CD4-positive, CD25-positive, alpha-beta regulatory T cell (primary cell): Measurements from ENCODE around the gene TAF11. TPM values are rescaled to one million over a fixed set of nuclear protein-coding genes. Genes with fewer than 3 reads are reported as not detected.

Source experiments
- ATAC-seq, 2 donors: fragments of 150-1000 bp; cut with Tn5 transposase; one replicate each; pipeline ENCODE4 v1.10.0; 2021; ENCODE audit warnings: low read depth in 2 of 2, moderate number of reproducible peaks in 2 of 2, moderate library complexity in 1 of 2
- DNase-seq, 3 donors: peaks; one replicate each; pipeline versions ENCODE4 v3.0.0 to v3.0.0-alpha.2; 2012 to 2022; ENCODE audit warnings: mixed read lengths in 1 of 3
- H3K27ac ChIP-seq: one replicate; pipeline ENCODE4 v1.7.0; 2013; ENCODE audit warnings: mild to moderate bottlenecking, low read length; ENCODE audit not compliant: insufficient read depth, poor library complexity, severe bottlenecking
- H3K27me3 ChIP-seq: one replicate; pipeline ENCODE4 v1.7.0; 2013; ENCODE audit warnings: low read length; ENCODE audit not compliant: control insufficient read depth, insufficient read depth
- H3K36me3 ChIP-seq: one replicate; pipeline ENCODE4 v1.7.0; 2013; ENCODE audit warnings: mild to moderate bottlenecking, low read length, moderate library complexity; ENCODE audit not compliant: control insufficient read depth, insufficient read depth
- H3K4me1 ChIP-seq: 2 replicates; pipeline ENCODE4 v1.7.0; 2013; ENCODE audit warnings: mild to moderate bottlenecking, low read length; ENCODE audit not compliant: insufficient read depth, control insufficient read depth, poor library complexity, severe bottlenecking
- H3K4me3 ChIP-seq: one replicate; pipeline ENCODE4 v1.7.0; 2013; ENCODE audit warnings: low read depth, mild to moderate bottlenecking, low read length, moderate library complexity
- H3K9me3 ChIP-seq, 2 experiments: 1 replicate in 1 of 2; 2 replicates in 1 of 2; pipeline ENCODE4 v1.7.0; 2013; ENCODE audit warnings: low read length in 2 of 2, mild to moderate bottlenecking in 1 of 2, moderate library complexity in 1 of 2; ENCODE audit not compliant: control insufficient read depth in 2 of 2
- H3K27ac Mint-ChIP-seq, 3 donors: one replicate each; pipeline ENCODE4 v1.8.0; 2020 to 2022; ENCODE audit warnings: mild to moderate bottlenecking in 3 of 3, mixed read lengths in 3 of 3, moderate library complexity in 2 of 3
- H3K27me3 Mint-ChIP-seq: one replicate; pipeline ENCODE4 v1.8.0; 2022; ENCODE audit warnings: mild to moderate bottlenecking, mixed read lengths
- H3K36me3 Mint-ChIP-seq: one replicate; pipeline ENCODE4 v1.8.0; 2020; ENCODE audit warnings: mixed read lengths
- H3K4me1 Mint-ChIP-seq, 4 donors: one replicate each; pipeline ENCODE4 v1.8.0; 2020 to 2022; ENCODE audit warnings: mixed read lengths in 4 of 4, mild to moderate bottlenecking in 1 of 4
- H3K4me3 Mint-ChIP-seq, 4 donors: one replicate each; pipeline ENCODE4 v1.8.0; 2020 to 2022; ENCODE audit warnings: mild to moderate bottlenecking in 4 of 4, mixed read lengths in 4 of 4, moderate library complexity in 3 of 4
- H3K9me3 Mint-ChIP-seq, 7 donors: one replicate each; pipeline ENCODE4 v1.8.0; 2020 to 2022; ENCODE audit warnings: mixed read lengths in 7 of 7, mild to moderate bottlenecking in 3 of 7, moderate library complexity in 2 of 7
- polyA plus RNA-seq, 4 donors: library from polyadenylated mRNA; unstranded; fragments of 300-500 nt; fragmentation: Illumina TruSeq; gene quantifications; one replicate each; pipeline ENCODE4 v1.2.3, GENCODE V29; 2021
- total RNA-seq: library from RNA; stranded (reverse); gene quantifications from one replicate; pipeline ENCODE4 v1.2.3, GENCODE V29; 2022

TAF11 gene
- total and polyA plus RNA-seq, 5 donors from 2014 or later, result 16.3 to 39.1 (median 24.3) TPM

DNA sequence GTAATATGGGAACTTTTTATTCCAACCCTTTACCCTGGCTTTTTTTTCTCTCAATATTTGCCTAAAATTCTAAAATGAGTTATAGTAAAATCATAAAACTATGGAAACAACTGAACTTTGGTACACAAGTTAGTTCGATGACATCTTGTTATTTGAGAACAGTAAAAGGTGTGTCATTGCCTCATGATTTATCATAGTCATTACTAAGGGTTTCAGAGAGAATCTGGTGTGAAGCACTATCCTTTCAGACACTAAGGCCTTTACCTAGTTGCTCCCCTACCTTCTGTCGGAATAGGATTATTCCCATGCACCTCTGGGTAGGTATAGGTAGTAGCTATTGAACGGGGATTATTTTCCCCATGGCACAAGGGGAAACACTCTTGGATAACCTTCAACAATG lies 11.4 kb downstream of the TAF11 start:
- no peaks in the 10 kb centered on the region for H3K4me1 ChIP-seq
- no peak overlapping the region for H3K27ac ChIP-seq
- Mint-ChIP-seq H3K4me3 (no peak overlapping the region), H3K36me3 (peaks cover 29% of the 10 kb centered on the region), H3K27me3 (no peaks in the 10 kb centered on the region), H3K27ac (peak overlapping the region in 1 of 3 donors; percentile 15), H3K4me1 (peaks cover 0 to 6% (median 2%) of the 10 kb centered on the region in 4 donors), H3K9me3 (no peaks in the 10 kb centered on the region)
- no peaks in the 10 kb centered on the region for H3K9me3 ChIP-seq
- H3K27me3 ChIP-seq, result no peaks in the 10 kb centered on the region
- ATAC-seq (no peak), DNase-seq (no peak)
- peaks cover 90% of the 10 kb centered on the region for H3K36me3 ChIP-seq
- no peak overlapping the region for H3K4me3 ChIP-seq

DNA sequence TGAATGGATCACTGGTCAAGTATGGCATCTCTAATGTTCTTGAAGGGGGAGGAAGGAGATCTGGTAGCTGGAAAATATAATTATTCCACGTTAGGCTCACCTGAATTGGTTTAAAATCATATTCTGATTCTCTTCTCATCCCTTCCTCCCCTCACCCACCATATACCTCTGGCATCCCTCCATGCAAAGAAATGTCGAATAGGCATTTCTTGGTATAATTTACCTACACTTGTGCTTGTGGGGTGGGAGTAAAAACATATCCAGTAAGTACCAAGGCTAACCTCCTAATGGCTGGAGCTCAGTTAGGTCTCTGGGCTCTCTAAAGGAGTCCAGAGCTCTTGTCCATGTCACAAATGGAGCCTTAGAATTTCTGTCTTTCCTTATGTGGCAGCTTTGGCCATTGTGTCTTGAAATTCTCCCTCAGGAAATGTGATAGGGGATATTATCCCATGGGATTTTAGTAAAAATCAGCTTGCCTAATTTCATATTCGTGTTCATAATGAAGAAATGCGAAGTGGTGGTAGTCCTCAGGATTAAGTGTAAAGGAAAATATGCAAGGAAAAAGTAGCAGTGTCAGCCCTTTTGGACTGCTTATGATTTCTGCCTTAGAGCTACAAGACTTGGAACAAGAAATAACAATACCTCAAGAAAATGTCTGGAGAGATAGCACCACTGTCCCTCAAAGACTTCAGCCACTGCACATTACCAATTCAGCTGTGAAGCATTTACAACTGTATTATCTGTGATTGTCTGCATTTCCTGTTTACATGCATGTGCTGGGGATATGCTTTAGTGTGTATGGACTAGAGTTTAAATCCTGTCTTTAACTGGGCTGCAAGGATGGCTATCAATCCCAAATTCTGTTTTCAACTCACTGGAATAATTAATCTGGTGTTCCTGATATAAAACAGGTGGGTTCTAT lies 12.3 kb downstream of the TAF11 start:
- Mint-ChIP-seq H3K4me1 (peaks cover 0 to 2% (median 1%) of the 10 kb centered on the region in 4 donors), H3K27me3 (no peaks in the 10 kb centered on the region), H3K36me3 (peaks cover 28% of the 10 kb centered on the region), H3K9me3 (no peaks in the 10 kb centered on the region), H3K4me3 (peak overlapping the region in 1 of 4 donors; percentile 8), H3K27ac (peak overlapping the region in 1 of 3 donors; percentile 25)
- Histone ChIP-seq H3K27ac (no peak overlapping the region), H3K4me3 (no peak overlapping the region), H3K9me3 (no peaks in the 10 kb centered on the region), H3K4me1 (no peaks in the 10 kb centered on the region), H3K27me3 (no peaks in the 10 kb centered on the region), H3K36me3 (peaks cover 88% of the 10 kb centered on the region)
- DNase-seq (no peak), ATAC-seq (no peak)

DNA sequence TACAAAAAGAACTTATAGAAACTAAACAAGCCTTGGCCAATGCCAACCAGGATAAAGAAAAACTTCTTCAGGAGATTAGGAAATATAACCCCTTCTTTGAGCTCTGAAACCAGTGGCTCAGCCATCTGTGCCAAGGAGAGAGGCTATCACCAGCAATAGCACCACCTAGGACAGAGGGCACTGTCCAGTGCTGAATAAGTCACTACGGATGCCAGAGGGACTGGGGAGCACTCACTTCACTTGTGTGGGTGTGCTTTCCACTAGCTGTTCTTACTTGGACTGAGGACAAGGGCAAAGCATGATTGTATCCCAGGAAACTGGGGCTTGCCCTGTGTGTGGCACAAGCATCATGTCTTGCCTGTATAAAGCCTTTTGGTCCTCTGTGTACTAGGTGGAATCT lies 15.5 kb downstream of the TAF11 start:
- no peak overlapping the region for H3K4me3 ChIP-seq
- H3K27me3 ChIP-seq, result no peaks in the 10 kb centered on the region
- Mint-ChIP-seq H3K27me3 (no peaks in the 10 kb centered on the region), H3K4me1 (peaks cover 0 to 4% (median under 1%) of the 10 kb centered on the region in 4 donors), H3K27ac (no peak overlapping the region), H3K36me3 (peaks cover 26% of the 10 kb centered on the region), H3K4me3 (no peak overlapping the region), H3K9me3 (no peaks in the 10 kb centered on the region)
- no peaks in the 10 kb centered on the region for H3K4me1 ChIP-seq
- peaks cover 62% of the 10 kb centered on the region for H3K36me3 ChIP-seq
- no peaks in the 10 kb centered on the region for H3K9me3 ChIP-seq
- no peak overlapping the region for H3K27ac ChIP-seq
- ATAC-seq (no peak), DNase-seq (no peak)

DNA sequence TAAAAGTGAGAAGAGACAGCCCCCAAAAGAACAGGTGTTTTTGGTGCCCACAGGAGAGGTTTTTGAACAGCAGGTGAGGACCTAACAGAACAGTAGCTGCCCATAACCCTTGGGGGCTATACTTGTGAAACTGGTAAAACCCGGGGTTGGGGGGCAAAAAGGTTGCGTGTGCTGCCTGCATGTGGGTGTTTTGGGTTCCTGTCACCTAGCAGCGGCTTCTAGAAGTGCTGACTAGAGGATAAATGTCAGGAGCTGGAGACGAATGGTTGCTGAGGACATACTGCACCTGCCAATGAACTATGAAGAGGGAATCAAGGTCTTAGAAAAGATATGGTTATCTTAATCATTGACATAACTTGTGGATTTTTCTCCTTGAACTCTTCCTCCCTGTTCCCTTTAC lies 16.0 kb downstream of the TAF11 start:
- Mint-ChIP-seq H3K4me3 (no peak overlapping the region), H3K4me1 (peaks cover 0 to 4% (median under 1%) of the 10 kb centered on the region in 4 donors), H3K9me3 (no peaks in the 10 kb centered on the region), H3K27me3 (no peaks in the 10 kb centered on the region), H3K27ac (no peak overlapping the region), H3K36me3 (peaks cover 26% of the 10 kb centered on the region)
- no peaks in the 10 kb centered on the region for H3K27me3 ChIP-seq
- no peak overlapping the region for H3K4me3 ChIP-seq
- no peaks in the 10 kb centered on the region for H3K4me1 ChIP-seq
- H3K9me3 ChIP-seq, result no peaks in the 10 kb centered on the region
- H3K27ac ChIP-seq, result no peak overlapping the region
- peaks cover 61% of the 10 kb centered on the region for H3K36me3 ChIP-seq
- ATAC-seq (no peak), DNase-seq (no peak)

DNA sequence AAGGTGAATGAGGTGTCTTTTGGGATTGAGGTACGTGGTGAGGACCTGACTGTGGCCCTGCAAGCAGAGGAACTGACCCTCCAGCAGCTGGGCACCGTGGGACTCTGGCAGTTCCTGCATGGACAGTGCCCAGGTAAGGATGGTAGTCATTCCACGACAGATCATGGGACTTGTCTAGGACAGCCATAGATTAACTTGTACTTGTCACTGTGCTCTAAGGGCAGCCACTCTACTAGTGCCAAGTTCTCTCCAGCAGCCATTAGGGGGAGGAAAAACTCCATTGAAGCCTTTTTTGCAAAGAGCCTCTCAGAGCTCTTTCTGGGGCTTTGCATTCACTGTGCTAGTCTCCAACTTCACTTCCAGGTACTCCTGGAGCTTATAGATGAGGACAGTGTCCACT lies 20.4 kb downstream of the TAF11 start:
- Mint-ChIP-seq H3K4me3 (peak overlapping the region in 1 of 4 donors; percentile 68), H3K36me3 (peaks cover 32% of the 10 kb centered on the region), H3K4me1 (peaks cover 0 to 4% (median under 1%) of the 10 kb centered on the region in 4 donors), H3K27ac (peak overlapping the region in 1 of 3 donors; percentile 73), H3K27me3 (no peaks in the 10 kb centered on the region), H3K9me3 (no peaks in the 10 kb centered on the region)
- Histone ChIP-seq H3K27ac (no peak overlapping the region), H3K4me1 (no peaks in the 10 kb centered on the region), H3K9me3 (no peaks in the 10 kb centered on the region), H3K36me3 (peaks cover 34% of the 10 kb centered on the region), H3K4me3 (no peak overlapping the region), H3K27me3 (no peaks in the 10 kb centered on the region)
- ATAC-seq, result no peak
- DNase-seq, result peak in 1 of 3 donors; percentile 30

DNA sequence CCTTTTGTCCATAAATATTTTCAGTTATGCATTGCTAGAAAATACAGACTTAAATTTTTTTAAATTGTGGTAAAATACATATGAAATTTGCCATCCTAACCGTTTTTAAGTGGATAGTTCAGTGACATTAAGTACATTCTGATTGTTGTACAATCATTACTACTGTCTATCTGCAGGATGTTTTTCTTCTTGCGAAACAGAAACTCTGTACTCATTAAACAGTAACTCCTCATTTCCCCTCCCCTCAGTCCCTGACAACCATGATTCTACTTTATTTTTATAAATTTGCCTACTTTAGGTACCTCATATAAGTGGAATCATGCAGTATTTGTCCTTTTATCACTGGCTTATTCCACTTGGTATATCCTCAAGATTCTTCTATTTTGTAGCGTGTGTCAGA lies 21.3 kb downstream of the TAF11 start:
- H3K4me3 ChIP-seq, result no peak overlapping the region
- Mint-ChIP-seq H3K4me1 (peaks cover 0 to 4% (median under 1%) of the 10 kb centered on the region in 4 donors), H3K27ac (no peak overlapping the region), H3K36me3 (peaks cover 28% of the 10 kb centered on the region), H3K4me3 (no peak overlapping the region), H3K9me3 (no peaks in the 10 kb centered on the region), H3K27me3 (no peaks in the 10 kb centered on the region)
- H3K27ac ChIP-seq, result no peak overlapping the region
- peaks cover 25% of the 10 kb centered on the region for H3K36me3 ChIP-seq
- no peaks in the 10 kb centered on the region for H3K9me3 ChIP-seq
- ATAC-seq, result no peak
- no peaks in the 10 kb centered on the region for H3K27me3 ChIP-seq
- no peaks in the 10 kb centered on the region for H3K4me1 ChIP-seq
- DNase-seq, result peak in 1 of 3 donors; percentile 29

DNA sequence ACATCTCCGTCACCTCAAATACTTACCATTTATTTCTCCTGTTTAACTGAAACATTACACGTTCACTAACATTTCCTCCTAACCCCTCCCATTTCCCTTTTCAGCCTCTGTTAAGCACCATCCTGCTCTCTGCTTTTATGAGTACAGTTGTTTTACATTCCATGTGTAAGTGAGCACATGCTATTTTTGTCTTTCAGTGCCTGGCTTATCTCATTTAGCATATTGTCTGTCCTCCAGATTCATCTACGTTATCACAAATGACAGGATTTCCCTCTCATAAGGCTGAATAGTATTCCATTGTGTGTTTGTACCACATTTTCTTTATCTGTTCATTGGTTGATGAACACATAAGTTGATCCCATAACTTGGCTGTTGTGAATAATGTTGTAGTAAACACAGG lies 22.7 kb downstream of the TAF11 start:
- ATAC-seq (no peak), DNase-seq (peak in 1 of 3 donors; percentile 7)
- peaks cover 0 to 2% (median under 1%) of the 10 kb centered on the region in 4 donors for H3K4me1 Mint-ChIP-seq
- no peak overlapping the region for H3K4me3 Mint-ChIP-seq
- no peaks in the 10 kb centered on the region for H3K27me3 ChIP-seq
- H3K9me3 ChIP-seq, result no peaks in the 10 kb centered on the region
- H3K36me3 ChIP-seq, result peaks cover 18% of the 10 kb centered on the region
- no peaks in the 10 kb centered on the region for H3K9me3 Mint-ChIP-seq
- no peaks in the 10 kb centered on the region for H3K4me1 ChIP-seq
- H3K27ac Mint-ChIP-seq, result peak overlapping the region in 1 of 3 donors; percentile 20
- H3K27me3 Mint-ChIP-seq, result no peaks in the 10 kb centered on the region
- peaks cover 28% of the 10 kb centered on the region for H3K36me3 Mint-ChIP-seq
- no peak overlapping the region for H3K4me3 ChIP-seq
- H3K27ac ChIP-seq, result no peak overlapping the region
